GM12878 (cell line): ENCODE data around the gene PCED1B. TPM values are rescaled to one million over a fixed set of nuclear protein-coding genes. Genes with fewer than 3 reads are reported as not detected.

ENCODE experiments used
- ATAC-seq: fragments of 200-7000 bp; cut with Tn5 transposase; 3 replicates; pipeline ENCODE4 v1.9.1; 2020; ENCODE audit warnings: mild to moderate bottlenecking, moderate library complexity
- BruUV-seq: library from RNA; stranded (reverse); fragments of 400-500 nt; replicated peaks from 2 replicates; lab custom pipeline; 2021; lab: Mats Ljungman, UMichigan
- CTCF ChIA-PET: fragments of 300-600 bp; sonication (Branson Sonifier 250); formaldehyde crosslinking; extraction: SDS; loops from one replicate; lab custom pipeline; 2021; ENCODE audit warnings: inconsistent platforms; lab: Yijun Ruan, JAX
- POLR2A ChIA-PET: fragments of 350-600 bp; formaldehyde crosslinking; extraction: SDS; loops from one replicate; lab custom pipeline; 2021; ENCODE audit warnings: inconsistent platforms; lab: Charles Lee
- RAD21 ChIA-PET: fragments of 300-600 bp; sonication (Branson Sonifier 250); formaldehyde crosslinking; loops from one replicate; lab custom pipeline; 2023; ENCODE audit warnings: antibody characterized with exemption; ENCODE audit not compliant: unreplicated experiment; lab: Charles Lee
- SMC1A ChIA-PET: fragments of 300-600 bp; sonication (Branson Sonifier 250); formaldehyde crosslinking; loops from one replicate; lab custom pipeline; 2023; ENCODE audit not compliant: unreplicated experiment, uncharacterized antibody; lab: Charles Lee
- DNase-seq: peaks from one replicate; pipeline ENCODE4 v3.0.0-alpha.2; 2011; ENCODE audit warnings: low read depth, low spot score
- FAIRE-seq: peaks from 3 replicates; lab custom pipeline; 2011; peaks lifted over from hg19 to GRCh38; lab: Jason Lieb, UNC
- H2AFZ ChIP-seq: 2 replicates; pipeline ENCODE4 v1.6.0; 2011; ENCODE audit warnings: low read depth, low read length, control low read depth; ENCODE audit not compliant: control insufficient read depth
- H3K27ac ChIP-seq: 2 replicates; pipeline ENCODE4 v1.5.1; 2011; ENCODE audit warnings: control low read depth; ENCODE audit not compliant: control insufficient read depth, insufficient read depth
- H3K27me3 ChIP-seq, 2 experiments: replicated peaks in 1 of 2; 2 replicates each; pipeline versions ENCODE4 v1.6.0 to v1.6.1; 2011; ENCODE audit warnings: low read length in 1 of 2; ENCODE audit not compliant: control insufficient read depth in 2 of 2, insufficient read depth in 2 of 2
- H3K36me3 ChIP-seq, 2 experiments: 2 replicates each; pipeline ENCODE4 v1.5.1; 2011; ENCODE audit warnings: low read length in 1 of 2; ENCODE audit not compliant: control insufficient read depth in 2 of 2, insufficient read depth in 2 of 2
- H3K4me1 ChIP-seq: 2 replicates; pipeline ENCODE4 v1.6.1; 2011; ENCODE audit warnings: mild to moderate bottlenecking, low read length, moderate library complexity, mixed read lengths; ENCODE audit not compliant: control insufficient read depth, insufficient read depth
- H3K4me2 ChIP-seq: 2 replicates; pipeline ENCODE4 v1.6.0; 2011; ENCODE audit warnings: control low read depth; ENCODE audit not compliant: control insufficient read depth, insufficient read depth
- H3K4me3 ChIP-seq: fragments of 200-600 bp; sonication (generic); 2 replicates; pipeline ENCODE4 v1.5.1; 2016
- H3K79me2 ChIP-seq: 2 replicates; pipeline ENCODE4 v1.6.0; 2011; ENCODE audit warnings: low read length; ENCODE audit not compliant: control insufficient read depth, insufficient read depth
- H3K9ac ChIP-seq: 2 replicates; pipeline ENCODE4 v1.8.0; 2011; ENCODE audit warnings: low read length, control low read depth, mixed read lengths; ENCODE audit not compliant: control insufficient read depth, insufficient read depth
- H3K9me3 ChIP-seq: replicated peaks from 3 replicates; pipeline ENCODE4 v1.5.1; 2011; ENCODE audit warnings: mild to moderate bottlenecking, low read length; ENCODE audit not compliant: control insufficient read depth, insufficient read depth
- H4K20me1 ChIP-seq: 2 replicates; pipeline ENCODE4 v1.6.0; 2011; ENCODE audit not compliant: control insufficient read depth, insufficient read depth
- BRCA1 ChIP-seq: IDR thresholded peaks from 2 replicates; pipeline ENCODE4 v1.6.1; 2011; ENCODE audit warnings: low read depth, low read length, improper control_type of control experiment
- CEBPB ChIP-seq, 2 experiments: fragments of 150-350 bp in 1 of 2; IDR thresholded peaks; 2 replicates each; pipeline ENCODE4 v1.6.1; 2012 to 2014; ENCODE audit warnings: low read depth in 2 of 2, low read length in 2 of 2, borderline replicate concordance in 1 of 2, inconsistent platforms in 1 of 2
- NFXL1 ChIP-seq: fragments of 450-650 bp; IDR thresholded peaks from 2 replicates; pipeline ENCODE4 v1.6.1; 2017; ENCODE audit warnings: antibody characterized with exemption, mild to moderate bottlenecking, borderline replicate concordance
- NRF1 ChIP-seq: conservative IDR thresholded peaks from 2 replicates; pipeline ENCODE4 v1.6.1; 2011; ENCODE audit warnings: mild to moderate bottlenecking, low read depth, low read length, improper control_type of control experiment
- PBX3 ChIP-seq: IDR thresholded peaks from 2 replicates; pipeline ENCODE4 v1.6.1; 2011; ENCODE audit warnings: mild to moderate bottlenecking, low read depth, low read length, moderate library complexity; ENCODE audit not compliant: insufficient replicate concordance
- POLR2AphosphoS2 ChIP-seq: IDR thresholded peaks from 2 replicates; pipeline ENCODE4 v1.6.1; 2011; ENCODE audit warnings: low read depth, mild to moderate bottlenecking, low read length, improper control_type of control experiment, moderate library complexity
- ZBTB40 ChIP-seq: fragments of 450-650 bp; IDR thresholded peaks from 2 replicates; pipeline ENCODE4 v1.6.1; 2016; ENCODE audit warnings: mild to moderate bottlenecking, moderate library complexity, borderline replicate concordance
- ZZZ3 ChIP-seq: IDR thresholded peaks from 2 replicates; pipeline ENCODE4 v1.6.1; 2011; ENCODE audit warnings: low read depth; ENCODE audit not compliant: control insufficient read depth, insufficient read length
- WGBS: methylation state at CpG from one replicate; pipeline ENCODE4 v1.1.6; 2016; ENCODE audit warnings: low lambda C conversion rate; ENCODE audit not compliant: insufficient replicate concordance, insufficient coverage; ENCODE audit errors: missing lambda C conversion rate; 5-methylcytosine and 5-hydroxymethylcytosine counted together
- in situ Hi-C: fragments of 300-500 bp; cut with MboI; formaldehyde crosslinking; loops from 9 replicates; pipeline ENCODE4 v1.14.3; 2018; ENCODE audit warnings: mixed read lengths
- intact Hi-C: fragments of 100-400 bp; cut with micrococcal nuclease; formaldehyde crosslinking; loops from one replicate; pipeline ENCODE4 v1.14.2; 2022; ENCODE audit not compliant: unreplicated experiment
- polyA plus RNA-seq, 11 experiments: library from polyadenylated mRNA; depleted of rRNA in 4 of 11; unstranded in 6 of 11; stranded (reverse) in 5 of 11; fragments of >200 nt; fragmentation: Nextera tagmentation in 4 of 11; fragmentation: Illumina TruSeq in 1 of 11; extraction: Ambion mirVana in 4 of 11; extraction: Trizol in 1 of 11; gene quantifications; 1 replicate in 1 of 11; 2 replicates in 10 of 11; pipeline versions ENCODE4 v1.2.1 to v1.2.3, GENCODE V29; 2011 to 2016; ENCODE audit warnings: inconsistent platforms in 2 of 11, missing spikeins in 2 of 11, low read depth in 1 of 11
- total RNA-seq, 4 experiments: library from RNA; depleted of rRNA in 3 of 4; stranded (reverse); fragments of >200 nt in 3 of 4; fragmentation: Illumina TruSeq in 1 of 4; extraction: Trizol in 1 of 4; gene quantifications; 2 replicates each; pipeline versions ENCODE4 v1.2.1 to v1.2.3, GENCODE V29; 2013 to 2021
- TF ChIP-seq, protein P1 (sequence below): fragments of 450-650 bp; IDR thresholded peaks from 2 replicates; pipeline ENCODE4 v1.6.1; 2017; ENCODE audit warnings: mild to moderate bottlenecking

The PCED1B gene
- total and polyA plus RNA-seq, 10 of the 15 experiments (the other 5 are each of a cell fraction or from before 2014, with no cell fraction given): 0.80 to 8.8 (median 3.0) TPM

DNA sequence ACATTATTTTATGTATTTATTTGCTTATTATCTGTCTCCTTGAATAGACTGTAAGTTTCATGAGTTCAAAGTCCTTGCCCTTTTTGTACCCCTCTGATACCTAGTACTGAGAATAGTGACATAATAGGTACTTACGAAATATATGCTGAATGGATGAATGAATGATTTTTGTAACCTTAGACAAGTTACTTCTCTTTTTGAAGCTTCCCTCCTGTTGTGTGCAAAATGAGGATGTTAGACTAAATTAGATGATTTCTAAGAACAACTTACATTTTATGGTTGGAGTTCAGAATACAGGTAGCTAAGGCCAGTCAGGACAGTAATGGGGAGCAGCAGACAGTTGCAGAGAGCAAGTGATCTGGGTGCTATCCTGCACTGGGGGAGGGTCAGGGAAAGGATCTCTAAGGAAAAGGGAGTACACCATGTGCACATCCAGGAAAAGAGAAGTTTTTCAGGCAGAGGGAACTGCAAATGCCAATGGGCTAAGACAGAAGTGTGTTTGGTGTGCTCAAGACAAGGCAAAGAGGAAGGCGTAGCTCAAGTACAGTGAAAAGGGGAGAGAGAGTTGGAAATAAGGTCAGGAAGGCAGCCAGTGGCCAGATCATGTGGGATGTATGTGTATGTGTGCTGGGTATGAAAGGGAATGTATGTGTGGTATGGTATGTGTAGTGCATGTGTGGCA is 59.7 kb downstream of the PCED1B start:
- ATAC-seq: no peak
- no peaks in the 10 kb centered on the region for H3K79me2 ChIP-seq
- H3K4me1 ChIP-seq: no peaks in the 10 kb centered on the region
- H3K27ac ChIP-seq: no peak overlapping the region
- H3K36me3 ChIP-seq: no peaks in the 10 kb centered on the region
- no peak overlapping the region for H3K9ac ChIP-seq
- no peak for FAIRE-seq
- BruUV-seq: no TSS peak
- H3K9me3 ChIP-seq: no peaks in the 10 kb centered on the region
- intact Hi-C loops: no loop called here
- no peak overlapping the region for H3K4me3 ChIP-seq
- POLR2A ChIA-PET: no interaction called here
- no peak overlapping the region for H2AFZ ChIP-seq
- SMC1A ChIA-PET: no interaction called here
- H4K20me1 ChIP-seq: peaks cover 3% of the 10 kb centered on the region; the same call in 1 of the 2 replicates
- CTCF ChIA-PET: interaction anchor here (1.2 kb wide), 1 partner anchor 164 kb away, joined by 3 read pairs; no protein-coding TSS in a partner anchor
- no peaks in the 10 kb centered on the region for H3K27me3 ChIP-seq
- DNase-seq: no peak
- RAD21 ChIA-PET: no interaction called here
- 65% methylated on average over 2 of the region's 2 CpGs for WGBS
- no peak overlapping the region for H3K4me2 ChIP-seq
- in situ Hi-C loops: no loop called here
- no peak for TF ChIP-seq ZZZ3

DNA sequence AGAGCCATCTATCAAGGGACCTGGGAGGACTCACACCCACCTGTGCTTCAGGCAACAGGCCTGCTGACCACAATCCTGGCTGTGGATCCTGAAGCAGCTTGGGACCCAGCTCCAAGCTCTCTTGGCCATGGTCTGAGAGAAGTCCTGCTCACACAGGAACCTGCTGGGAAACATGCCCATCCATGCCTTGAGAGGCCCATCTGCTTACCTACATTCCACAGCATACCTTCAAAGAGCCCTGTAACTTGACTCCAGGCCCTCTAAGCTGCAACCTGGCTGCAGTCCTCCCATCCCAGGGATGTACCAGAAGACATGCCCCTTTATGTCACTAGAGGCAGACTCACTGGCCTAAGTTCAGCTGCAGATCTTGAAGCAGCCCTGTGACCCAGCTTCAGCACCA is 62.0 kb downstream of the PCED1B start:
- no peak overlapping the region for H3K4me3 ChIP-seq
- DNase-seq (no peak), ATAC-seq (no peak), FAIRE-seq (no peak)
- H3K27me3 ChIP-seq: no peaks in the 10 kb centered on the region
- ChIA-PET RAD21 (no interaction called here), POLR2A (no interaction called here), SMC1A (interaction anchor here (1.3 kb wide), 1 partner anchor 10 kb away, joined by 4 read pairs; no protein-coding TSS in a partner anchor), CTCF (no interaction called here)
- H3K36me3 ChIP-seq: no peaks in the 10 kb centered on the region
- no peaks in the 10 kb centered on the region for H3K9me3 ChIP-seq
- in situ Hi-C loops: no loop called here
- H3K9ac ChIP-seq: no peak overlapping the region
- no peak overlapping the region for H3K4me2 ChIP-seq
- no TSS peak for BruUV-seq
- H4K20me1 ChIP-seq: peaks cover 3% of the 10 kb centered on the region; the same call in 1 of the 2 replicates
- no peaks in the 10 kb centered on the region for H3K79me2 ChIP-seq
- no peak overlapping the region for H3K27ac ChIP-seq
- H2AFZ ChIP-seq: no peak overlapping the region
- intact Hi-C loops: no loop called here
- H3K4me1 ChIP-seq: no peaks in the 10 kb centered on the region
- no peak for TF ChIP-seq POLR2AphosphoS2
- TF ChIP-seq NFXL1: no peak
- no peak for TF ChIP-seq CEBPB (IDR thresholded peaks at IDR 0.05; ENCODE audit: borderline replicate concordance in 1 of 2, low read depth in 2 of 2, low read length in 2 of 2)
- TF ChIP-seq PBX3: no peak
- TF ChIP-seq, protein P1, sequence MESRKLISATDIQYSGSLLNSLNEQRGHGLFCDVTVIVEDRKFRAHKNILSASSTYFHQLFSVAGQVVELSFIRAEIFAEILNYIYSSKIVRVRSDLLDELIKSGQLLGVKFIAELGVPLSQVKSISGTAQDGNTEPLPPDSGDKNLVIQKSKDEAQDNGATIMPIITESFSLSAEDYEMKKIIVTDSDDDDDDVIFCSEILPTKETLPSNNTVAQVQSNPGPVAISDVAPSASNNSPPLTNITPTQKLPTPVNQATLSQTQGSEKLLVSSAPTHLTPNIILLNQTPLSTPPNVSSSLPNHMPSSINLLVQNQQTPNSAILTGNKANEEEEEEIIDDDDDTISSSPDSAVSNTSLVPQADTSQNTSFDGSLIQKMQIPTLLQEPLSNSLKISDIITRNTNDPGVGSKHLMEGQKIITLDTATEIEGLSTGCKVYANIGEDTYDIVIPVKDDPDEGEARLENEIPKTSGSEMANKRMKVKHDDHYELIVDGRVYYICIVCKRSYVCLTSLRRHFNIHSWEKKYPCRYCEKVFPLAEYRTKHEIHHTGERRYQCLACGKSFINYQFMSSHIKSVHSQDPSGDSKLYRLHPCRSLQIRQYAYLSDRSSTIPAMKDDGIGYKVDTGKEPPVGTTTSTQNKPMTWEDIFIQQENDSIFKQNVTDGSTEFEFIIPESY: no peak
- no peak for TF ChIP-seq ZBTB40
- TF ChIP-seq BRCA1: no peak
- TF ChIP-seq NRF1: no peak
